ENCODE measurements around the gene PTPMT1.
"Not testable (repeated sequence)": the region's sequence is repeated elsewhere in the genome, so short reads cannot be mapped to it uniquely, and the experiment has no call there.

The PTPMT1 gene

GRCh38 chr11:47552566-47553405, 12.6 kb upstream of the PTPMT1 start, which contains the start of gene CELF1:
Gene CELF1, minus strand, starts transcription at chr11:47553132. Its CDS starts 53,609 bp downstream, at chr11:47499523.
- WGBS, result 1% methylated on average over 74 of the region's 89 CpGs
- peak within 1 kb of the TSS; percentile 98 for H2BK120ac ChIP-seq (ENCODE audit: low read depth, low read length)
- H2AK5ac ChIP-seq (ENCODE audit: low read length, severe bottlenecking), result no peak within 1 kb of the TSS
- peak within 1 kb of the TSS in 1 of 2 experiments; percentile 98 for H3K23ac ChIP-seq (ENCODE audit: low read length in 2 of 2)
- H2AFZ ChIP-seq (ENCODE audit: low read depth, low read length), result peak within 1 kb of the TSS; percentile 8
- peak within 1 kb of the TSS; percentile 86 for H3K4me2 ChIP-seq (ENCODE audit: low read length, poor library complexity, severe bottlenecking)
- H3K4me3 ChIP-seq (ENCODE audit: insufficient read depth in 1 of 2, low read depth in 1 of 2, low read length in 2 of 2), result peak within 1 kb of the TSS; percentile 97 to 99
- H3K36me3 ChIP-seq (ENCODE audit: control insufficient read depth in 1 of 2, insufficient read depth in 2 of 2, low read depth in 1 of 2, low read length in 2 of 2), result peaks cover 4 to 6% of the 10 kb centered on the region in 2 experiments
- H3K18ac ChIP-seq (ENCODE audit: low read depth in 1 of 2, low read length in 2 of 2), result peak within 1 kb of the TSS; percentile 97 to 100
- H2BK15ac ChIP-seq (ENCODE audit: low read depth, poor library complexity, severe bottlenecking), result peak within 1 kb of the TSS; percentile 95
- H4K8ac ChIP-seq (ENCODE audit: low read length), result peak within 1 kb of the TSS; percentile 98
- H2BK5ac ChIP-seq (ENCODE audit: low read depth, low read length, poor library complexity, severe bottlenecking), result peak within 1 kb of the TSS; percentile 45
- no peaks in the 10 kb centered on the region for H3K9me3 ChIP-seq (ENCODE audit: control insufficient read depth, low read length)
- peak within 1 kb of the TSS; percentile 91 to 95 for H3K4ac ChIP-seq (ENCODE audit: low read depth in 1 of 2, low read length in 2 of 2)
- peak within 1 kb of the TSS in 1 of 2 experiments; percentile 79 for H2BK12ac ChIP-seq (ENCODE audit: low read length in 2 of 2)
- peak; percentile 90 for DNase-seq
- peaks cover 7% of the 10 kb centered on the region for H3K4me1 ChIP-seq (ENCODE audit: control insufficient read depth, insufficient read depth, low read depth, low read length)
- H3K79me1 ChIP-seq (replicated peaks; ENCODE audit: low read length, poor library complexity, severe bottlenecking), result peaks cover 2% of the 10 kb centered on the region
- peak within 1 kb of the TSS; percentile 77 for H3K27ac ChIP-seq (ENCODE audit: low read length, poor library complexity, severe bottlenecking)
- peak within 1 kb of the TSS; percentile 97 for H4K91ac ChIP-seq (ENCODE audit: low read length)
- H3K27me3 ChIP-seq (ENCODE audit: control insufficient read depth in 1 of 2, insufficient read depth in 1 of 2, low read length in 2 of 2), result no peaks in the 10 kb centered on the region
- peak within 1 kb of the TSS; percentile 99 for H3K9ac ChIP-seq (ENCODE audit: low read length)
- peak within 1 kb of the TSS in 1 of 2 experiments; percentile 96 for H3K14ac ChIP-seq (ENCODE audit: low read length in 2 of 2)

GRCh38 chr11:47553406-47553743, 12.0 kb upstream of the PTPMT1 start:
- Histone ChIP-seq H3K79me1 (replicated peaks; ENCODE audit: low read length, poor library complexity, severe bottlenecking) (peaks cover 2% of the 10 kb centered on the region), H3K27ac (ENCODE audit: low read length, poor library complexity, severe bottlenecking) (peak overlapping the region; percentile 71), H2BK15ac (ENCODE audit: low read depth, poor library complexity, severe bottlenecking) (peak overlapping the region; percentile 95), H3K4ac (ENCODE audit: low read depth in 1 of 2, low read length in 2 of 2) (peak overlapping the region; percentile 29 to 52), H3K23ac (ENCODE audit: low read length in 2 of 2) (no peak overlapping the region), H3K9ac (ENCODE audit: low read length) (peak overlapping the region; percentile 77), H3K4me2 (ENCODE audit: low read length, poor library complexity, severe bottlenecking) (peak overlapping the region; percentile 86), H3K27me3 (ENCODE audit: control insufficient read depth in 1 of 2, insufficient read depth in 1 of 2, low read length in 2 of 2) (no peaks in the 10 kb centered on the region), H3K36me3 (ENCODE audit: control insufficient read depth in 1 of 2, insufficient read depth in 2 of 2, low read depth in 1 of 2, low read length in 2 of 2) (peaks cover 4 to 6% of the 10 kb centered on the region in 2 experiments), H4K8ac (ENCODE audit: low read length) (peak overlapping the region; percentile 97), H2AK5ac (ENCODE audit: low read length, severe bottlenecking) (no peak overlapping the region), H3K4me3 (ENCODE audit: insufficient read depth in 1 of 2, low read depth in 1 of 2, low read length in 2 of 2) (peak overlapping the region; percentile 97 to 99), H2BK5ac (ENCODE audit: low read depth, low read length, poor library complexity, severe bottlenecking) (no peak overlapping the region), H3K9me3 (ENCODE audit: control insufficient read depth, low read length) (no peaks in the 10 kb centered on the region), H2AFZ (ENCODE audit: low read depth, low read length) (peak overlapping the region; percentile 3), H4K91ac (ENCODE audit: low read length) (peak overlapping the region; percentile 18), H2BK120ac (ENCODE audit: low read depth, low read length) (no peak overlapping the region), H2BK12ac (ENCODE audit: low read length in 2 of 2) (peak overlapping the region in 1 of 2 experiments; percentile 79), H3K4me1 (ENCODE audit: control insufficient read depth, insufficient read depth, low read depth, low read length) (peaks cover 7% of the 10 kb centered on the region), H3K14ac (ENCODE audit: low read length in 2 of 2) (no peak overlapping the region), H3K18ac (ENCODE audit: low read depth in 1 of 2, low read length in 2 of 2) (peak overlapping the region in 1 of 2 experiments; percentile 71)
- DNase-seq, result no peak
- whole genome bisulfite sequencing, result 12% methylated on average over 5 of the region's 9 CpGs

GRCh38 chr11:47557004-47557403, 8.4 kb upstream of the PTPMT1 start:
- DNase-seq; H3K14ac ChIP-seq (ENCODE audit: low read length in 2 of 2); H3K27me3 ChIP-seq (ENCODE audit: control insufficient read depth in 1 of 2, insufficient read depth in 1 of 2, low read length in 2 of 2); H3K9me3 ChIP-seq (ENCODE audit: control insufficient read depth, low read length); H4K91ac ChIP-seq (ENCODE audit: low read length); H3K23ac ChIP-seq (ENCODE audit: low read length in 2 of 2); H2AFZ ChIP-seq (ENCODE audit: low read depth, low read length); H3K9ac ChIP-seq (ENCODE audit: low read length); H3K36me3 ChIP-seq (ENCODE audit: control insufficient read depth in 1 of 2, insufficient read depth in 2 of 2, low read depth in 1 of 2, low read length in 2 of 2); H3K4me2 ChIP-seq (ENCODE audit: low read length, poor library complexity, severe bottlenecking); H2BK15ac ChIP-seq (ENCODE audit: low read depth, poor library complexity, severe bottlenecking); H2BK12ac ChIP-seq (ENCODE audit: low read length in 2 of 2); H4K8ac ChIP-seq (ENCODE audit: low read length); H3K18ac ChIP-seq (ENCODE audit: low read depth in 1 of 2, low read length in 2 of 2); H2BK120ac ChIP-seq (ENCODE audit: low read depth, low read length); H2AK5ac ChIP-seq (ENCODE audit: low read length, severe bottlenecking); H3K4me3 ChIP-seq (ENCODE audit: insufficient read depth in 1 of 2, low read depth in 1 of 2, low read length in 2 of 2); H3K79me1 ChIP-seq (replicated peaks; ENCODE audit: low read length, poor library complexity, severe bottlenecking); H3K4me1 ChIP-seq (ENCODE audit: control insufficient read depth, insufficient read depth, low read depth, low read length); H2BK5ac ChIP-seq (ENCODE audit: low read depth, low read length, poor library complexity, severe bottlenecking); H3K4ac ChIP-seq (ENCODE audit: low read depth in 1 of 2, low read length in 2 of 2); H3K27ac ChIP-seq (ENCODE audit: low read length, poor library complexity, severe bottlenecking): not testable (repeated sequence)
- WGBS, result 96% methylated on average over 10 of the region's 12 CpGs

- no peak overlapping the region for H3K14ac ChIP-seq (ENCODE audit: low read length in 2 of 2)
- no peak overlapping the region for H3K4me2 ChIP-seq (ENCODE audit: low read length, poor library complexity, severe bottlenecking)
- no peaks in the 10 kb centered on the region for H3K4me1 ChIP-seq (ENCODE audit: control insufficient read depth, insufficient read depth, low read depth, low read length)
- H3K9ac ChIP-seq (ENCODE audit: low read length), result no peak overlapping the region
- no peak overlapping the region for H4K91ac ChIP-seq (ENCODE audit: low read length)
- H2BK5ac ChIP-seq (ENCODE audit: low read depth, low read length, poor library complexity, severe bottlenecking), result no peak overlapping the region
- no peaks in the 10 kb centered on the region for H3K9me3 ChIP-seq (ENCODE audit: control insufficient read depth, low read length)
- DNase-seq, result no peak
- no peak overlapping the region for H2AK5ac ChIP-seq (ENCODE audit: low read length, severe bottlenecking)
- no peaks in the 10 kb centered on the region for H3K27me3 ChIP-seq (ENCODE audit: control insufficient read depth in 1 of 2, insufficient read depth in 1 of 2, low read length in 2 of 2)
- no peak overlapping the region for H3K23ac ChIP-seq (ENCODE audit: low read length in 2 of 2)
- peaks cover 2% of the 10 kb centered on the region for H3K79me1 ChIP-seq (replicated peaks; ENCODE audit: low read length, poor library complexity, severe bottlenecking)
- peaks cover 0 to 2% of the 10 kb centered on the region in 2 experiments for H3K36me3 ChIP-seq (ENCODE audit: control insufficient read depth in 1 of 2, insufficient read depth in 2 of 2, low read depth in 1 of 2, low read length in 2 of 2)
- no CpG with 5 or more reads among the region's 1 CpG for WGBS
- no peak overlapping the region for H3K27ac ChIP-seq (ENCODE audit: low read length, poor library complexity, severe bottlenecking)
- no peak overlapping the region for H2AFZ ChIP-seq (ENCODE audit: low read depth, low read length)
- no peak overlapping the region for H2BK12ac ChIP-seq (ENCODE audit: low read length in 2 of 2)
- no peak overlapping the region for H3K4ac ChIP-seq (ENCODE audit: low read depth in 1 of 2, low read length in 2 of 2)
- H4K8ac ChIP-seq (ENCODE audit: low read length), result no peak overlapping the region
- H3K4me3 ChIP-seq (ENCODE audit: insufficient read depth in 1 of 2, low read depth in 1 of 2, low read length in 2 of 2), result no peak overlapping the region
- no peak overlapping the region for H2BK15ac ChIP-seq (ENCODE audit: low read depth, poor library complexity, severe bottlenecking)
- H3K18ac ChIP-seq (ENCODE audit: low read depth in 1 of 2, low read length in 2 of 2), result no peak overlapping the region
- H2BK120ac ChIP-seq (ENCODE audit: low read depth, low read length), result no peak overlapping the region
Observed at GRCh38 chr11:47558695-47559094, 6.7 kb upstream of the PTPMT1 start.
